Stimulated activated CD4-positive, alpha-beta T cell treated with anti-CD3 and anti-CD28 coated beads, Interleukin-15, amount 100 ng/mL, for 1 hour (primary cell): ENCODE data around the gene MGAT4A.

Experiments used
- DNase-seq, 2 donors: peaks; one replicate each; pipeline ENCODE4 v3.0.0-alpha.2; 2020; ENCODE audit warnings: low read depth in 1 of 2, low spot score in 1 of 2

Gene MGAT4A

GRCh38 chr2:98703738-98704137, 27.2 kb downstream of the MGAT4A start:
- DNase-seq = no peak

- no peak for DNase-seq
Measured at GRCh38 chr2:98702858-98703620, 27.9 kb downstream of the MGAT4A start.

- DNase-seq = no peak
Measured at GRCh38 chr2:98702127-98702802, 28.7 kb downstream of the MGAT4A start.

- no peak for DNase-seq
Measured at GRCh38 chr2:98701230-98701629, 29.7 kb downstream of the MGAT4A start.

GRCh38 chr2:98698896-98699295, 32.0 kb downstream of the MGAT4A start:
- DNase-seq = no peak

- DNase-seq = no peak
Measured at GRCh38 chr2:98697651-98698337, 33.1 kb downstream of the MGAT4A start.

- DNase-seq = no peak
Measured at GRCh38 chr2:98696200-98696599, 34.7 kb downstream of the MGAT4A start.

GRCh38 chr2:98695255-98695654, 35.7 kb downstream of the MGAT4A start:
- no peak for DNase-seq

- no peak for DNase-seq
Measured at GRCh38 chr2:98693477-98693876, 37.5 kb downstream of the MGAT4A start.

GRCh38 chr2:98692090-98693054, 38.6 kb downstream of the MGAT4A start:
- DNase-seq = no peak

- no peak for DNase-seq
Measured at GRCh38 chr2:98691303-98691702, 39.6 kb downstream of the MGAT4A start.

GRCh38 chr2:98685930-98686887, 44.7 kb downstream of the MGAT4A start:
- no peak for DNase-seq

- no peak for DNase-seq
Measured at GRCh38 chr2:98683728-98684127, 47.2 kb downstream of the MGAT4A start.

GRCh38 chr2:98676742-98677141, 54.2 kb downstream of the MGAT4A start:
- DNase-seq = no peak

- no peak for DNase-seq
Measured at GRCh38 chr2:98674233-98674964, 56.5 kb downstream of the MGAT4A start.

- DNase-seq = no peak
Measured at GRCh38 chr2:98669675-98670074, 61.3 kb downstream of the MGAT4A start.

GRCh38 chr2:98665677-98666076, 65.3 kb downstream of the MGAT4A start:
- DNase-seq = no peak

GRCh38 chr2:98664323-98664722, 66.6 kb downstream of the MGAT4A start:
- no peak for DNase-seq

- DNase-seq = no peak
Measured at GRCh38 chr2:98663511-98664090, 67.3 kb downstream of the MGAT4A start.
